K562 (cell line): ENCODE measurements around the gene SLC10A1. TPM values are rescaled to one million over a fixed set of nuclear protein-coding genes. Genes with fewer than 3 reads are reported as not detected.
A peak's percentile ranks its signal among the peaks of the same experiment; 100 is the strongest.

Source experiments
- ARNT ChIP-seq, 2 experiments: fragments of 450-650 bp; IDR thresholded peaks; 2 replicates each; pipeline ENCODE4 v1.6.1; 2016; ENCODE audit warnings: mild to moderate bottlenecking in 1 of 2
- CHD1 ChIP-seq: fragments of 200-600 bp; sonication (generic); IDR thresholded peaks from one replicate; pipeline ENCODE4 v1.6.1; 2012; ENCODE audit warnings: mild to moderate bottlenecking, moderate library complexity, low read length, inconsistent platforms
- DEAF1 ChIP-seq: fragments of 450-650 bp; formaldehyde crosslinking; IDR thresholded peaks from 2 replicates; pipeline ENCODE4 v1.4.0; 2020; ENCODE audit warnings: mild to moderate bottlenecking, moderate library complexity
- FIP1L1 ChIP-seq: fragments of 200-400 bp; formaldehyde crosslinking; IDR thresholded peaks from 2 replicates; pipeline ENCODE4 v1.6.1; 2018; ENCODE audit warnings: mild to moderate bottlenecking, low read depth, low read length; ENCODE audit not compliant: poor library complexity, severe bottlenecking
- FOXM1 ChIP-seq, 2 experiments: fragments of 450-650 bp in 1 of 2; sonication (generic) in 1 of 2; formaldehyde crosslinking in 1 of 2; IDR thresholded peaks; 2 replicates each; pipeline versions ENCODE4 v1.6.1 to v1.9.0; 2017 to 2022; ENCODE audit warnings: low read depth in 2 of 2, mild to moderate bottlenecking in 2 of 2, missing genetic modification reagents in 1 of 2, moderate library complexity in 1 of 2
- FOXP1 ChIP-seq: sonication (generic); formaldehyde crosslinking; IDR thresholded peaks from 2 replicates; pipeline ENCODE4 v1.8.0; 2022; ENCODE audit warnings: mild to moderate bottlenecking, missing genetic modification reagents
- GABPA ChIP-seq: fragments of 200-800 bp; sonication (Bioruptor generic); conservative IDR thresholded peaks from 2 replicates; pipeline ENCODE4 v1.6.1; 2016; ENCODE audit warnings: low read depth, missing genetic modification characterization, missing compliant biosample characterization
- HDAC1 ChIP-seq, 2 experiments: fragments of 450-650 bp; IDR thresholded peaks; 2 replicates each; pipeline ENCODE4 v1.6.1; 2016 to 2017; ENCODE audit warnings: inconsistent platforms in 1 of 2, mild to moderate bottlenecking in 1 of 2, moderate library complexity in 1 of 2
- KAT8 ChIP-seq: fragments of 450-650 bp; IDR thresholded peaks from 2 replicates; pipeline ENCODE4 v1.6.1; 2016; ENCODE audit warnings: low read depth, mild to moderate bottlenecking
- KLF1 ChIP-seq: fragments of 450-650 bp; IDR thresholded peaks from 2 replicates; pipeline ENCODE4 v1.6.1; 2016; ENCODE audit warnings: missing genetic modification characterization, missing compliant biosample characterization
- MIER1 ChIP-seq: fragments of 450-650 bp; IDR thresholded peaks from 2 replicates; pipeline ENCODE4 v1.6.1; 2016; ENCODE audit warnings: antibody characterized with exemption, mild to moderate bottlenecking, low read depth
- MYBL2 ChIP-seq, 2 experiments: fragments of 450-650 bp in 1 of 2; sonication (generic) in 1 of 2; formaldehyde crosslinking in 1 of 2; IDR thresholded peaks; 2 replicates each; pipeline versions ENCODE4 v1.6.1 to v1.8.1; 2017 to 2022; ENCODE audit warnings: borderline replicate concordance in 1 of 2, inconsistent platforms in 1 of 2, low read depth in 1 of 2, mild to moderate bottlenecking in 1 of 2, missing genetic modification reagents in 1 of 2, moderate library complexity in 1 of 2
- NFYB ChIP-seq: IDR thresholded peaks from 2 replicates; pipeline ENCODE4 v1.6.1; 2011; ENCODE audit warnings: mild to moderate bottlenecking, moderate library complexity; ENCODE audit not compliant: insufficient read length; ENCODE audit errors: extremely low read depth
- NR4A1 ChIP-seq, 2 experiments: fragments of 250-450 bp in 1 of 2; fragments of 450-650 bp in 1 of 2; sonication (Bioruptor Pico) in 1 of 2; IDR thresholded peaks; 2 replicates each; pipeline versions ENCODE4 v1.4.0 to v1.6.1; 2016 to 2020; ENCODE audit warnings: mild to moderate bottlenecking in 2 of 2, missing compliant biosample characterization in 1 of 2, missing genetic modification characterization in 1 of 2, moderate library complexity in 1 of 2
- POLR2A ChIP-seq: fragments of 450-650 bp; conservative IDR thresholded peaks from 2 replicates; pipeline ENCODE4 v1.6.1; 2016
- RB1 ChIP-seq: fragments of 450-650 bp; IDR thresholded peaks from 2 replicates; pipeline ENCODE4 v1.6.1; 2017; ENCODE audit warnings: low read depth, mild to moderate bottlenecking
- RBFOX2 ChIP-seq: fragments of 200-400 bp; formaldehyde crosslinking; IDR thresholded peaks from 2 replicates; pipeline ENCODE4 v1.6.1; 2017; ENCODE audit warnings: low read depth, mild to moderate bottlenecking, low read length, moderate library complexity
- RFX1 ChIP-seq: fragments of 450-650 bp; IDR thresholded peaks from 2 replicates; pipeline ENCODE4 v1.6.1; 2016; ENCODE audit warnings: mild to moderate bottlenecking, moderate library complexity
- RNF2 ChIP-seq: sonication (generic); IDR thresholded peaks from 2 replicates; pipeline ENCODE4 v1.6.1; 2016
- SMAD2 ChIP-seq: fragments of 150-350 bp; IDR thresholded peaks from 2 replicates; pipeline ENCODE4 v1.6.1; 2014; ENCODE audit warnings: low read depth, mild to moderate bottlenecking, low read length
- TEAD1 ChIP-seq, 2 experiments: fragments of 450-650 bp in 1 of 2; sonication (generic) in 1 of 2; formaldehyde crosslinking; IDR thresholded peaks; 2 replicates each; pipeline versions ENCODE4 v1.4.0 to v1.8.0; 2020 to 2022; ENCODE audit warnings: mild to moderate bottlenecking in 2 of 2, missing genetic modification reagents in 1 of 2
- VEZF1 ChIP-seq: fragments of 200-800 bp; sonication (Bioruptor generic); IDR thresholded peaks from 2 replicates; pipeline ENCODE4 v1.6.1; 2017; ENCODE audit warnings: missing genetic modification characterization, missing compliant biosample characterization
- ZC3H11A ChIP-seq: IDR thresholded peaks from 2 replicates; pipeline ENCODE4 v1.6.1; 2012; ENCODE audit warnings: low read depth, low read length, improper control_type of control experiment
- ZNF140 ChIP-seq: fragments of 250-450 bp; sonication (Bioruptor Pico); IDR thresholded peaks from 2 replicates; pipeline ENCODE4 v1.8.0; 2021; ENCODE audit warnings: moderate library complexity, mild to moderate bottlenecking, inconsistent platforms
- ZNF347 ChIP-seq: fragments of 450-650 bp; formaldehyde crosslinking; IDR thresholded peaks from 2 replicates; pipeline ENCODE4 v1.4.0; 2020; ENCODE audit warnings: low read depth, mild to moderate bottlenecking, moderate library complexity
- polyA plus RNA-seq, 8 experiments: library from polyadenylated mRNA; depleted of rRNA in 4 of 8; stranded (reverse) in 5 of 8; unstranded in 3 of 8; fragments of >200 nt; fragmentation: Nextera tagmentation in 2 of 8; fragmentation: Illumina TruSeq in 1 of 8; extraction: Ambion mirVana in 2 of 8; extraction: Trizol in 1 of 8; gene quantifications; 2 replicates each; pipeline versions ENCODE4 v1.2.1 to v1.2.3, GENCODE V29; 2011 to 2014; ENCODE audit warnings: inconsistent platforms in 1 of 8, missing spikeins in 1 of 8
- total RNA-seq, 7 experiments: library from RNA; depleted of rRNA in 6 of 7; stranded (reverse); fragments of >200 nt in 6 of 7; fragmentation: Illumina TruSeq in 2 of 7; extraction: Trizol in 2 of 7; gene quantifications; 2 replicates each; pipeline versions ENCODE4 v1.2.1 to v1.2.3, GENCODE V29; 2011 to 2021; ENCODE audit warnings: low replicate concordance in 1 of 7

The SLC10A1 gene
- total and polyA plus RNA-seq, 9 of the 15 experiments (the other 6 are each of a cell fraction or from before 2014, with no cell fraction given) = not detected

GRCh38 chr14:69766984-69767368 lies 30.1 kb downstream of the SLC10A1 start, which contains the start of gene SRSF5 (continued):
- 0 out of 2 replicates have a peak, but pooled peaks have one; percentile 0 for TF ChIP-seq VEZF1 (CRISPR knock-in tag)
- peak; percentile 37; the same call in 1 of the 2 replicates for TF ChIP-seq FOXM1 (IDR thresholded peaks at IDR 0.05; ENCODE audit: low read depth)
- TF ChIP-seq FOXM1 (CRISPR knock-in tag; IDR thresholded peaks at IDR 0.05; ENCODE audit: low read depth) = no peak
- peak; percentile 95 for TF ChIP-seq GABPA (tag)
- TF ChIP-seq DEAF1 (CRISPR knock-in tag) = no peak
- no peak for TF ChIP-seq ZNF347 (CRISPR knock-in tag)
- peak; percentile 94 for TF ChIP-seq CHD1
- TF ChIP-seq RB1 = peak; percentile 32
- TF ChIP-seq ARNT (IDR thresholded peaks at IDR 0.05) = peak in 1 of 2 experiments; percentile 29; a peak in 1 of 4 replicates
- peak; percentile 57; the same call in 1 of the 2 replicates for TF ChIP-seq KLF1 (tag)
- TF ChIP-seq KAT8 = peak; percentile 91; the same call in 1 of the 2 replicates
- no peak for TF ChIP-seq MIER1
- no peak for TF ChIP-seq NR4A1 (CRISPR knock-in tag; IDR thresholded peaks at IDR 0.05)
- TF ChIP-seq NR4A1 (tag; IDR thresholded peaks at IDR 0.05) = no peak
- TF ChIP-seq FIP1L1 = no peak
- TF ChIP-seq MYBL2 (IDR thresholded peaks at IDR 0.05; ENCODE audit: low read depth) = no peak
- no peak for TF ChIP-seq MYBL2 (CRISPR knock-in tag; IDR thresholded peaks at IDR 0.05; ENCODE audit: borderline replicate concordance)
- no peak for TF ChIP-seq ZNF140
- TF ChIP-seq RNF2 = peak; percentile 71; the same call in 1 of the 2 replicates
- TF ChIP-seq TEAD1 (CRISPR knock-in tag; IDR thresholded peaks at IDR 0.05) = 0 out of 4 replicates have a peak, but pooled peaks of 1 of the 2 experiments have one; percentile 16
- no peak for TF ChIP-seq ZC3H11A
- TF ChIP-seq POLR2A = peak; percentile 99
- no peak for TF ChIP-seq SMAD2
- no peak for TF ChIP-seq NFYB
- TF ChIP-seq FOXP1 (CRISPR knock-in tag) = 0 out of 2 replicates have a peak, but pooled peaks have one; percentile 26
- TF ChIP-seq RBFOX2 = peak; percentile 99
- no peak for TF ChIP-seq RFX1
- TF ChIP-seq HDAC1 (IDR thresholded peaks at IDR 0.05) = 0 out of 4 replicates have a peak, but pooled peaks of 1 of the 2 experiments have one; percentile 22
